DMS53 treated with DMSO at 0.1 percent for 48 hours (cell line): Measurements from ENCODE around the gene OTOR.

Experiments used
- DNase-seq: peaks from one replicate; lab custom pipeline; 2025; ENCODE audit not compliant: unreplicated experiment; lab: John Stamatoyannopoulos, UW

Gene OTOR

GRCh38 chr20:16748308-16748900 lies at the start of gene OTOR:
Gene OTOR (plus strand): TSS chr20:16748358. CDS start chr20:16748402, 44 bp downstream.
- no peak for DNase-seq

- no peak for DNase-seq
These were observed 48.9 kb upstream of the OTOR start for GRCh38 chr20:16699293-16699692.

- no peak for DNase-seq
These were observed 46.9 kb upstream of the OTOR start for GRCh38 chr20:16701296-16701695.

- DNase-seq, result no peak
These were observed 44.6 kb upstream of the OTOR start for GRCh38 chr20:16703570-16703969.

GRCh38 chr20:16707674-16708073 lies 40.5 kb upstream of the OTOR start:
- no peak for DNase-seq

- no peak for DNase-seq
These were observed 39.6 kb upstream of the OTOR start for GRCh38 chr20:16708602-16709001.

- DNase-seq, result no peak
These were observed 39.1 kb upstream of the OTOR start for GRCh38 chr20:16709017-16709416.

- no peak for DNase-seq
These were observed 37.4 kb upstream of the OTOR start for GRCh38 chr20:16710781-16711180.

GRCh38 chr20:16711661-16712258 lies 36.4 kb upstream of the OTOR start:
- no peak for DNase-seq

- no peak for DNase-seq
These were observed 35.6 kb upstream of the OTOR start for GRCh38 chr20:16712511-16712947.

GRCh38 chr20:16713066-16713465 lies 35.1 kb upstream of the OTOR start:
- DNase-seq, result no peak

GRCh38 chr20:16714242-16714641 lies 33.9 kb upstream of the OTOR start:
- DNase-seq, result no peak

GRCh38 chr20:16714751-16715150 lies 33.4 kb upstream of the OTOR start:
- no peak for DNase-seq

- DNase-seq, result no peak
These were observed 28.7 kb upstream of the OTOR start for GRCh38 chr20:16719421-16719820.

GRCh38 chr20:16729080-16729479 lies 19.1 kb upstream of the OTOR start:
- no peak for DNase-seq

- DNase-seq, result peak; percentile 89
These were observed 18.3 kb upstream of the OTOR start, which contains the start of gene SNRPB2 for GRCh38 chr20:16729565-16730460. Gene SNRPB2 (plus strand): TSS chr20:16730026. CDS start chr20:16731703, 1,677 bp downstream.

GRCh38 chr20:16732506-16733152 lies 15.5 kb upstream of the OTOR start:
- DNase-seq, result no peak

GRCh38 chr20:16740365-16741072 lies 7.6 kb upstream of the OTOR start:
- no peak for DNase-seq

- DNase-seq, result no peak
These were observed 3.9 kb upstream of the OTOR start for GRCh38 chr20:16744178-16744807.

- DNase-seq, result no peak
These were observed 3.0 kb upstream of the OTOR start for GRCh38 chr20:16745204-16745603.
